BE2C (cell line): ENCODE results near the gene FRMD8.

ENCODE experiments used
- DNase-seq: peaks from one replicate; pipeline ENCODE4 v3.0.0-alpha.2; 2020
- H3K27me3 ChIP-seq: fragments of 250-450 bp; sonication (Bioruptor Pico); 2 replicates; pipeline ENCODE4 v1.5.1; 2020; ENCODE audit warnings: mild to moderate bottlenecking
- H3K36me3 ChIP-seq: fragments of 250-450 bp; sonication (Bioruptor Pico); 2 replicates; pipeline ENCODE4 v1.5.1; 2020; ENCODE audit warnings: mild to moderate bottlenecking
- H3K4me1 ChIP-seq: fragments of 250-450 bp; sonication (Bioruptor Pico); 2 replicates; pipeline ENCODE4 v1.5.1; 2020
- H3K4me3 ChIP-seq: 2 replicates; pipeline ENCODE4 v1.5.1; 2011; ENCODE audit warnings: low read depth, low read length
- H3K9me3 ChIP-seq: fragments of 250-450 bp; sonication (Bioruptor Pico); 2 replicates; pipeline ENCODE4 v1.5.1; 2020
- CTCF ChIP-seq: IDR thresholded peaks from 2 replicates; pipeline ENCODE4 v1.5.1; 2012; ENCODE audit warnings: mild to moderate bottlenecking, low read depth, low read length

Gene FRMD8

GRCh38 chr11:65420979-65421793, 34.7 kb downstream of the FRMD8 start:
- no peak for TF ChIP-seq CTCF
- peaks cover 3% of the 10 kb centered on the region for H3K27me3 ChIP-seq
- DNase-seq, result peak; percentile 73
- H3K4me3 ChIP-seq, result peak overlapping the region; percentile 66
- peaks cover 19% of the 10 kb centered on the region for H3K4me1 ChIP-seq
- peaks cover 29% of the 10 kb centered on the region for H3K36me3 ChIP-seq
- H3K9me3 ChIP-seq, result no peaks in the 10 kb centered on the region

GRCh38 chr11:65421794-65422632, 35.6 kb downstream of the FRMD8 start:
- Histone ChIP-seq H3K9me3 (no peaks in the 10 kb centered on the region), H3K4me1 (peaks cover 19% of the 10 kb centered on the region), H3K4me3 (peak overlapping the region; percentile 88), H3K36me3 (peaks cover 35% of the 10 kb centered on the region), H3K27me3 (peaks cover 3% of the 10 kb centered on the region)
- DNase-seq, result peak; percentile 93
- TF ChIP-seq CTCF, result no peak

DNA sequence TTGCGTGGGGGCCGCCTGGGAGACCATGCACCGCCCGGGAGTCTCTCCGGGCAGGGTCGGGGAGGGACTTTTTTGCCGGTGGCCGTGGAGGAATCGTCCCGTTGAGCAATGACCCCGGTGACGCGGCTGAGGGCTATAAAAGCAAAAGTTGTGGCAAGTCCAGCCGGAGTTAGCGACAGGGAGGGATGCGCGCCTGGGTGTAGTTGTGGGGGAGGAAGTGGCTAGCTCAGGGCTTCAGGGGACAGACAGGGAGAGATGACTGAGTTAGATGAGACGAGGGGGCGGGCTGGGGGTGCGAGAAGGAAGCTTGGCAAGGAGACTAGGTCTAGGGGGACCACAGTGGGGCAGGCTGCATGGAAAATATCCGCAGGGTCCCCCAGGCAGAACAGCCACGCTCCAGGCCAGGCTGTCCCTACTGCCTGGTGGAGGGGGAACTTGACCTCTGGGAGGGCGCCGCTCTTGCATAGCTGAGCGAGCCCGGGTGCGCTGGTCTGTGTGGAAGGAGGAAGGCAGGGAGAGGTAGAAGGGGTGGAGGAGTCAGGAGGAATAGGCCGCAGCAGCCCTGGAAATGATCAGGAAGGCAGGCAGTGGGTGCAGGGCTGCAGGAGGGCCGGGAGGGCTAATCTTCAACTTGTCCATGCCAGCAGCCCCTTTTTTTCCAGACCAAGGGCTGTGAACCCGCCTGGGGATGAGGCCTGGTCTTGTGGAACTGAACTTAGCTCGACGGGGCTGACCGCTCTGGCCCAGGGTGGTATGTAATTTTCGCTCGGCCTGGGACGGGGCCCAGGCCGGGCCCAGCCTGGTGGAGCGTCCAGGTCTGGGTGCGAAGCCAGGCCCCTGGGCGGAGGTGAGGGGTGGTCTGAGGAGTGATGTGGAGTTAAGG, 36.4 kb downstream of the FRMD8 start, which contains the start of gene NEAT1:
Gene NEAT1, plus strand, starts transcription at position 166 of the 883 bp plus-strand sequence.
- peaks cover 19% of the 10 kb centered on the region for H3K4me1 ChIP-seq
- peak; percentile 90 for DNase-seq

GRCh38 chr11:65423516-65424204, 37.2 kb downstream of the FRMD8 start:
- peak overlapping the region; percentile 88 for H3K4me3 ChIP-seq
- no peak for DNase-seq
- H3K4me1 ChIP-seq, result peaks cover 15% of the 10 kb centered on the region

More for the DNA sequence above, 36.4 kb downstream of the FRMD8 start, which contains the start of gene NEAT1:
- Histone ChIP-seq H3K4me3 (peak within 1 kb of the TSS; percentile 88), H3K27me3 (peaks cover 3% of the 10 kb centered on the region), H3K9me3 (no peaks in the 10 kb centered on the region), H3K36me3 (peaks cover 43% of the 10 kb centered on the region)
- TF ChIP-seq CTCF, result no peak

More at GRCh38 chr11:65423516-65424204, 37.2 kb downstream of the FRMD8 start:
- Histone ChIP-seq H3K36me3 (peaks cover 43% of the 10 kb centered on the region), H3K9me3 (no peaks in the 10 kb centered on the region), H3K27me3 (peaks cover 3% of the 10 kb centered on the region)
- TF ChIP-seq CTCF, result no peak
